Epithelial cell of esophagus (primary cell): ENCODE data around the gene CPHXL2.

Source experiments
- DNase-seq: peaks from one replicate; pipeline ENCODE4 v3.0.0; 2010; ENCODE audit warnings: low read depth
- H3K4me3 ChIP-seq: 2 replicates; pipeline ENCODE4 v1.5.1; 2011; ENCODE audit warnings: mild to moderate bottlenecking, low read length, control low read depth
- TF ChIP-seq, protein P1 (sequence below): IDR thresholded peaks from 2 replicates; pipeline ENCODE4 v1.5.1; 2011; ENCODE audit warnings: low read depth, mild to moderate bottlenecking, low read length, control low read depth, inconsistent platforms; ENCODE audit not compliant: insufficient read depth; ENCODE audit errors: missing control alignments

Gene CPHXL2

DNA sequence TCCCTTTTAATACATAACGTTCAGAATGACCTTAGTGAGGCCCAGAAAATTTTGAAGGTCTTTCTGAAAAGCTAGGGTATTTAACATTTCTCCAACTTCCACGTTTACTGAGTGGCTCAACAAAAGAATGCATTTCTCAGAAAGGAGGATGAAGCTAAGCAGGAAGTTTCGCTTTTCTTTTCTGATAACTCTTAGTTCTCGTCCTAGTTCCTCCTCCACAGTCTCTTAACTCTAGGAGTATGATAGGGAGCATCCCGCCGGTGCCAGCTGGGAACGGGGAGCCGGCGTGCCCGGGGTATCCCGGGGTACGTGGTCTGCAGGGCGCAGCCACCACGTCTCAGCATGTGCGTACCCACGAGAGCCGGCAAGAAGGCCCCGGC is 29.7 kb downstream of the CPHXL2 start:
- no peak for DNase-seq
- peak overlapping the region; percentile 84 for H3K4me3 ChIP-seq
- TF ChIP-seq, protein P1, sequence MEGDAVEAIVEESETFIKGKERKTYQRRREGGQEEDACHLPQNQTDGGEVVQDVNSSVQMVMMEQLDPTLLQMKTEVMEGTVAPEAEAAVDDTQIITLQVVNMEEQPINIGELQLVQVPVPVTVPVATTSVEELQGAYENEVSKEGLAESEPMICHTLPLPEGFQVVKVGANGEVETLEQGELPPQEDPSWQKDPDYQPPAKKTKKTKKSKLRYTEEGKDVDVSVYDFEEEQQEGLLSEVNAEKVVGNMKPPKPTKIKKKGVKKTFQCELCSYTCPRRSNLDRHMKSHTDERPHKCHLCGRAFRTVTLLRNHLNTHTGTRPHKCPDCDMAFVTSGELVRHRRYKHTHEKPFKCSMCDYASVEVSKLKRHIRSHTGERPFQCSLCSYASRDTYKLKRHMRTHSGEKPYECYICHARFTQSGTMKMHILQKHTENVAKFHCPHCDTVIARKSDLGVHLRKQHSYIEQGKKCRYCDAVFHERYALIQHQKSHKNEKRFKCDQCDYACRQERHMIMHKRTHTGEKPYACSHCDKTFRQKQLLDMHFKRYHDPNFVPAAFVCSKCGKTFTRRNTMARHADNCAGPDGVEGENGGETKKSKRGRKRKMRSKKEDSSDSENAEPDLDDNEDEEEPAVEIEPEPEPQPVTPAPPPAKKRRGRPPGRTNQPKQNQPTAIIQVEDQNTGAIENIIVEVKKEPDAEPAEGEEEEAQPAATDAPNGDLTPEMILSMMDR, result no peak

DNA sequence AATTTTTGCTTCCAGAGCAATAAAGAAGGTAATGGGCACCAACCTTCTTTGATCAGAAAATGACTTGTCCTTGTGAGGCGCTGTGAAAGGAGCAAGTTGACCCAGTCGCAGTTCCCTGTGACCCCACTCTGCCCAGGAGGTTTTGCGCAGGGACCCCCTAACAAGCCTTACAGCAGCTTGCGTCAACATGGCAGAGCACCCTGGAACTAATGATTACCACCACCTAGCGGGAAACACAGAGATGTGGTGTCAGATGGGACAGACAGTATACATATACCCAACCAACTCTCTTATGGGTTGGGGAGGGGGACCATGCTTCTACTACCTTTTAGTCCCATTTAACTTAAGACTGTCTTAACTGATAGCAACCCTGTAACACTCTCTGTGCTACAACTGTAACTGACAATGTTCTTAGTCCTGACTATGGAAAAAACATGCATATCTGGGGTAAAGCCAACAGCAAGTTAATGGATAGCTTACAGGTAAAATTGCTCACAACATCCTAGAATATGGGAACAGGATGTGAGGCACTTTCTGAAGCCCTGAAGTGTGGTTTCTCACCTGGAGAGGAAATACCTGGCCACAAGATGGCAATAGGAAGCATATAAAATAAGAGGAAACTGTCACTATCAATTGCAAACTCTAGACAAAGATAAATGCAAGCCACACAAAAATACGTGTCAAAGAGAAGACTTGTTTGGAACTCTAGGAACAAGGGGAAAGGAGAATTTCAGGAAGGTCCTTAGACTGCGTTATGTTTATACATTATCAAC is 32.4 kb downstream of the CPHXL2 start:
- DNase-seq, result peak; percentile 53
- TF ChIP-seq, protein P1, result peak; percentile 47
- no peak overlapping the region for H3K4me3 ChIP-seq

DNA sequence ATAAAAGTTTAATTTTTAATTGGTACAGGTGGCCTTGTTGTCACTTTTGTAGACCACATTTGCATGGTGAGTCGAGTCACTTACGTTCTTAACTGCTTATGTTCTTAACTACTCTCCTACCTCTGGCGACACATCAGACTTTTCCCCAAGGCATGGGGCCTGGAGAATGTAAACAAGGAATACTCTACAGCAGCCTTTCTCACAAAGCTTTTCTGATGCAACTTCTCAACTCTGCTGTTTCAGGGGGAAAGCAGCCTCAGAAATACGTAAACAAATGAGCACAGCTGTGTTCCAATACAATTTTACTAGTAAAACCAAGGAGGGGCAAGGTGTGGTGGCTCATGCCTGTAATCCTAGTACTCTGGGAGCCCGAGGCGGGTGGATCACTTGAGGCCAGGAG is 36.2 kb downstream of the CPHXL2 start:
- TF ChIP-seq, protein P1, result no peak
- H3K4me3 ChIP-seq, result no peak overlapping the region
- DNase-seq, result no peak

DNA sequence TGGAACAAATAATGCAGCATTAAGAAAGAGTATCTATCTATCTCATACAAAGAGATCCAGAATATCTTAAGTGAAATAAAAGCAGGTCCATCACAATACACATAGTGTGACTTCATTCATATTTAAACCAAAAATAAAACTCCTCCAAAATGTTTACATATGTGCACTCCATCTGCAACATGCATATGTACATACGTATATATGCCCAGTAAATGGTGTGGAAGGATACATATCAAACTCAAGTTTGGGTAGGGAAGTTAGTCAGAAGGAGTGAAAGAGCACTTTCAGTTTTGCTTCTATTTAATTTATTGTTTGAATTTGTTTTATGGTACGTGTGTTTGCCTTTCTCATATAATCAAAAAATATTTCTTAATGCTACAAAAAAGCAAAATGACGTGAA is 41.8 kb downstream of the CPHXL2 start:
- DNase-seq, result no peak
- no peak overlapping the region for H3K4me3 ChIP-seq
- TF ChIP-seq, protein P1, result no peak

DNA sequence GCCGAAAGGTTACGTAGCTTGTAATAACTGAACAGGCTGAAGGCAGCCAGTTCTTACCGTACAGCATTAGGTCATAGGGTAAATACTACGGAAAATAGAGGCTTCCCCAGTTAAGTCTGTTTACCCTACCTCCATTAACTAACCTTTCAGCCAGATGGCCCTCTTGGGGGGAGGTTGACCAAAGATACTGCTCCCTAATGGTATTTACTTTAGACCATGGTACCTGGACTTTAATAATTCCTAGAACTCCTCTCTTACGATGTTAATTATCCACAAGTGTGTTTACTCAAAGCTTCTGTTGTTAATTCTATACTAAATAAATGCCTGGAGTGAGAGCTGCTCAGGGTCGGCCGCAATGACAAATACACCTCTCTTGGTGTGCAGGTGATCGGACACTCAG is 44.0 kb downstream of the CPHXL2 start:
- no peak overlapping the region for H3K4me3 ChIP-seq
- TF ChIP-seq, protein P1, result no peak
- DNase-seq, result no peak

DNA sequence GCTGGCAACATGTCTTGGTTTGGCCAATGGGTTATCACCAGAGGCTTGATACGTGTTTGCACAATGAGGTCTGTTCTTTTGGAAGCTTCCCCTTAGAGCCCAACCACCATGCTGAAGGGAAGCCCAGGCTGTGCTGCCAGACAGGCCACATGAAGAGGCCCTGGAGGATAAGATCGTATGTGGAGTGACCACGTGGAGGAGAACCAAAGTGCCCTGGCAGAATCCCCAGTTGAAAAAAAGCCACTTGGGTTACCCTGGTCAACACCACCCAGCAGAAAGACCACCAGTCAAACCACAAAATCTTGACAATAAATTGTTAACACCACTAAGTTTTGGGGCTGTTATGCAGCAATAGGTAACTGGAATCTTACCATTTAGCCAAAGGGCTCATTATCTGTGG is 46.8 kb downstream of the CPHXL2 start:
- no peak overlapping the region for H3K4me3 ChIP-seq
- DNase-seq, result no peak
- TF ChIP-seq, protein P1, result no peak

DNA sequence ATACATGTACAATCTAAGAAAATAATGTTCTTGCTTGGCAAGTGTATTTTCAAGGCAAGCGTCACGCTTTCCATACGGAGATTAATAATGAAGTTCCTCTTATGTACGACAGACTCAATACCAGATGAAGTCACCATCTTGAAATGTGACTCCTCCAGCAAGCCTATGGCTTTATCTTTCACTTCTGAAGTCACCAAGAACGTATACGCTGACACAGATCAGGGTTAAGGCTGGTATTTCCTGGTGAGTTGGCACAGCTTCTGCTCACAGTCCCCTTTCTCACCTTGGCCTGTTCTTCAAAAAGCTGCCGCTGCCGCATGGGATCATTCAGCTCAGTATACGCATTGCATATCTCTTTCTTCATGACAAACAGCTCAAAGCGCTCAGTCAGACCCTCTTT is 47.7 kb downstream of the CPHXL2 start:
- DNase-seq, result no peak
- TF ChIP-seq, protein P1, result no peak
- no peak overlapping the region for H3K4me3 ChIP-seq
